ENCODE data around the gene NINJ2.

NINJ2 gene

DNA sequence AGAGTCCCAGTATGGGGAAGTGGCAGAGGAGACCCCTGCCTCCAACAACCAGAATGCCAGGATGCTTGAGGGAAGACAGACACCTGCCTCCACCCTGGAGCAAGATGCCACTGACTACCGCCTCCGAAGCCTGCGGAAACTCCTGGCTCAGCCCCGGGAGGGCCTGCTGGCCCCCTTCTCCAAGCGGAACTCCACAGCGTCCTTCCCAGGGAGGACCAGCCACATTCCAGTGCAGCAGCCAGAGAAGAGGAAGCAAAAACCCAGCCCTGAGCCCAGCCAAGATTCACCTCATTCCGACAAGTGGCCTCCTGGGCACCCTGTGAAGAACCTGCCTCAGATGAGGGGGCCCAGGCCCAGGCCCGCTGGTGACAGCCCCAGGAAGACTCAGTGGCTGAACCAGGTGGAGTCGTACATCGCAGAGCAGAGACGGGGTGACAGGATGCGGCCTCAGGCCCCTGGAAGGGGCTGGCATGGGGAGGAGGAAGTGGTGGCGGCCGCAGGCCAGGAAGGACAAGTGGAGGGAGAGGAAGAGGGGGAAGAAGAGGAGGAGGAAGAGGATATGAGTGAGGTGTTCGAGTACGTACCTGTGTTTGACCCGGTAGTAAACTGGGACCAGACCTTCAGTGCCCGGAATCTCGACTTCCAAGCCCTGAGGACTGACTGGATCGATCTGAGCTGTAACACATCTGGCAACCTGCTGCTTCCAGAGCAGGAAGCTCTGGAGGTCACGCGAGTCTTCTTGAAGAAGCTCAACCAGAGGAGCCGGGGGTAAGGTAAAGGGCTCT, 109.8 kb downstream of the NINJ2 start:
- no peaks in the 10 kb centered on the region for H3K36me3 Mint-ChIP-seq
- ATAC-seq: peak; percentile 48
- H3K27me3 Mint-ChIP-seq: peaks cover 45% of the 10 kb centered on the region
- peak overlapping the region; percentile 43 for H3K27ac Mint-ChIP-seq
- peak overlapping the region; percentile 73 for H3K4me3 Mint-ChIP-seq
- peaks cover 11% of the 10 kb centered on the region for H3K4me1 Mint-ChIP-seq
- H3K9me3 Mint-ChIP-seq: no peaks in the 10 kb centered on the region

GRCh38 chr12:552466-552865, 110.8 kb downstream of the NINJ2 start:
- H3K36me3 Mint-ChIP-seq: no peaks in the 10 kb centered on the region
- no peak overlapping the region for H3K4me3 Mint-ChIP-seq
- no peak for ATAC-seq
- peaks cover 11% of the 10 kb centered on the region for H3K4me1 Mint-ChIP-seq
- no peaks in the 10 kb centered on the region for H3K9me3 Mint-ChIP-seq
- peaks cover 53% of the 10 kb centered on the region for H3K27me3 Mint-ChIP-seq
- H3K27ac Mint-ChIP-seq: no peak overlapping the region

GRCh38 chr12:550473-551260, 112.6 kb downstream of the NINJ2 start:
- no peak overlapping the region for H3K27ac Mint-ChIP-seq
- no peaks in the 10 kb centered on the region for H3K36me3 Mint-ChIP-seq
- peaks cover 70% of the 10 kb centered on the region for H3K27me3 Mint-ChIP-seq
- ATAC-seq: no peak
- H3K4me3 Mint-ChIP-seq: no peak overlapping the region
- H3K4me1 Mint-ChIP-seq: peaks cover 23% of the 10 kb centered on the region
- no peaks in the 10 kb centered on the region for H3K9me3 Mint-ChIP-seq

GRCh38 chr12:549476-550082, 113.7 kb downstream of the NINJ2 start:
- peaks cover 23% of the 10 kb centered on the region for H3K4me1 Mint-ChIP-seq
- no peaks in the 10 kb centered on the region for H3K36me3 Mint-ChIP-seq
- no peak overlapping the region for H3K27ac Mint-ChIP-seq
- no peaks in the 10 kb centered on the region for H3K9me3 Mint-ChIP-seq
- ATAC-seq: no peak
- peaks cover 81% of the 10 kb centered on the region for H3K27me3 Mint-ChIP-seq
- H3K4me3 Mint-ChIP-seq: no peak overlapping the region

DNA sequence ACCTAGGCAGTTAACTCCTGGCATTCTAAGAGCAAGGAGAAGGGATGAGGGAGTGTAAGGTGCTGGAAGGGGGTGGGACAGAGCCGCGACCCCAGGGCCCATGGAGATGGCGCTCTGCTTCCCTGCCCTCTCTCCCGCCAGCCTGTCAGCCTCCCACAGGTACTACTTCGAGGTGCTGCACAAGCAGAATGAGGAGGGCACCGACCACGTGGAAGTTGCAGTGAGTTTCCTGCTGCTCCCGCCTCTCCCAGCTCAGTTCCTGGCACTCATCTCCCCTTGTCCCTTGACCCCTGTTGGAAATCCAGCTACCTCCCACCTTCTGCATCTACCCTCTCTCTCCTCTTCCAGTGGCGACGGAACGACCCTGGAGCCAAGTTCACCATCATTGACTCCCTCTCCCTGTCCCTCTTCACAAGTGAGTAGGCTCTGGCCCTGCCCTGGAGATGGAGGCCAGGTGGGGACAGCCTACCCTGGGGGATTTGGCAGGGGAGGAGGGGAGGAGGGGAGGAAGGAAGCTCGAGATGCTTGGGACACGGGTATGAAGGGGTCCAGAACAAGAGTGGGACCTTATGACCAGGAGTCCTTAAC, 115.3 kb downstream of the NINJ2 start:
- peaks cover 84% of the 10 kb centered on the region for H3K27me3 Mint-ChIP-seq
- H3K27ac Mint-ChIP-seq: no peak overlapping the region
- H3K36me3 Mint-ChIP-seq: no peaks in the 10 kb centered on the region
- no peaks in the 10 kb centered on the region for H3K9me3 Mint-ChIP-seq
- H3K4me1 Mint-ChIP-seq: peaks cover 13% of the 10 kb centered on the region
- no peak for ATAC-seq
- no peak overlapping the region for H3K4me3 Mint-ChIP-seq

- no peak overlapping the region for H3K4me3 Mint-ChIP-seq
- H3K4me1 Mint-ChIP-seq: peaks cover 12% of the 10 kb centered on the region
- no peak for ATAC-seq
- no peaks in the 10 kb centered on the region for H3K36me3 Mint-ChIP-seq
- H3K27me3 Mint-ChIP-seq: peaks cover 84% of the 10 kb centered on the region
- H3K9me3 Mint-ChIP-seq: no peaks in the 10 kb centered on the region
- H3K27ac Mint-ChIP-seq: no peak overlapping the region
These were observed 116.1 kb downstream of the NINJ2 start for GRCh38 chr12:546920-547845.

DNA sequence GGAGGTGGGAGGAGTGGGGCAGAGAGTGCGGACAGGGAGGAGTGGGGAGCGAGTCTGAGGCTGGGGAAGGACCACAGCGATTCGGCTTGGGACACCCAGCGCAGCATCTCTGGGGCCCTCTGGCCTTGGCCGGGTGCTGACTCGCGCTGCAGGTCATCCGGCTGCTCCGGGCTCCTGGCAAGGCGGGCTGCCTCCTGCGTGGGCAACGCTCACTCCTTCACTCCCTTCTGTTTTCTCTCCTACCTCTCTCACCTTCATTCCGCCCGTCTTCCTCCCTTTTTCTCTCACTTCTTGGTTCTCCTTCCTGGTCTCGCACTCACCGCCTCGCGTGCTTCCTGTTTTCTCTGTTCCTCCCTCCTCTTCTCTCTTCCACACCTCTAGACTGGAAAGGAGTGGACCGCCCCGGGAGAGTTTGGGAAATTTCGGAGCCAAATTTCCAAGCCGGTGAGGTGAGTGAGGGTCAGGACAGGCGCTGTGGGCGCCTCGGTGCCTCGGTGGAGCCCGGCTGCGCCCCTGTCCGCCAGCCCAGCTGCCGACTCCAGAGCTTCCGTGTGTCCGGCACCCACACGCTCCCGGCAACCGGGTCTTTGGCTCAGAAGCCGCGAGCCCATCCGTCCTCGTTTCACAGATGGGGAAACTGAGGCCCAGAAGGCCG, 116.9 kb downstream of the NINJ2 start:
- H3K4me1 Mint-ChIP-seq: peaks cover 12% of the 10 kb centered on the region
- peaks cover 81% of the 10 kb centered on the region for H3K27me3 Mint-ChIP-seq
- no peak overlapping the region for H3K4me3 Mint-ChIP-seq
- H3K9me3 Mint-ChIP-seq: no peaks in the 10 kb centered on the region
- no peak for ATAC-seq
- H3K36me3 Mint-ChIP-seq: no peaks in the 10 kb centered on the region
- H3K27ac Mint-ChIP-seq: no peak overlapping the region

DNA sequence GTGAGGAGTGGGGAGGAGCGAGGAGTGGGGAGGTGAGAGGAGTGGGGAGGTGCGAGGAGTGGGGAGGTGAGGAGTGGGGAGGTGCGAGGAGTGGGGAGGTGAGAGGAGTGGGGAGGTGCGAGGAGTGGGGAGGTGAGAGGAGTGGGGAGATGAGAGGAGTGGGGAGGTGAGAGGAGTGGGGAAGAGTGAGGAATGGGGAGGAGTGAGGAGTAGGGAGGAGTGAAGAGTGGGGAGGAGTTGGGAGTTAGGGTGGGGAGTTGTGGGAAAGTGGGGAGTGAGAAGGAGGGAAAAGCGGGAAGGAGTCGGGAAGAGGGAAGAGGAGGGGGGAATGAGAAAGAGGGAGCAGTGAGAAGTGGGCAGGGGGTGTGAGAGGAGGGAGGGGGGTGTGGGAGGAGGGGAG, 117.4 kb downstream of the NINJ2 start:
- ATAC-seq: no peak
- Mint-ChIP-seq H3K27me3 (peaks cover 76% of the 10 kb centered on the region), H3K4me1 (peaks cover 12% of the 10 kb centered on the region), H3K36me3 (no peaks in the 10 kb centered on the region), H3K9me3 (no peaks in the 10 kb centered on the region), H3K4me3 (no peak overlapping the region), H3K27ac (no peak overlapping the region)

- ATAC-seq: no peak
- H3K27me3 Mint-ChIP-seq: peaks cover 71% of the 10 kb centered on the region
- H3K4me1 Mint-ChIP-seq: peaks cover 12% of the 10 kb centered on the region
- H3K36me3 Mint-ChIP-seq: no peaks in the 10 kb centered on the region
- H3K4me3 Mint-ChIP-seq: no peak overlapping the region
- H3K9me3 Mint-ChIP-seq: no peaks in the 10 kb centered on the region
- H3K27ac Mint-ChIP-seq: no peak overlapping the region
These were observed 118.2 kb downstream of the NINJ2 start for GRCh38 chr12:544941-545635.

- Mint-ChIP-seq H3K36me3 (no peaks in the 10 kb centered on the region), H3K27ac (no peak overlapping the region), H3K9me3 (no peaks in the 10 kb centered on the region), H3K27me3 (peaks cover 67% of the 10 kb centered on the region), H3K4me1 (peaks cover 12% of the 10 kb centered on the region), H3K4me3 (no peak overlapping the region)
- ATAC-seq: no peak
These were observed 119.1 kb downstream of the NINJ2 start for GRCh38 chr12:544142-544541.

DNA sequence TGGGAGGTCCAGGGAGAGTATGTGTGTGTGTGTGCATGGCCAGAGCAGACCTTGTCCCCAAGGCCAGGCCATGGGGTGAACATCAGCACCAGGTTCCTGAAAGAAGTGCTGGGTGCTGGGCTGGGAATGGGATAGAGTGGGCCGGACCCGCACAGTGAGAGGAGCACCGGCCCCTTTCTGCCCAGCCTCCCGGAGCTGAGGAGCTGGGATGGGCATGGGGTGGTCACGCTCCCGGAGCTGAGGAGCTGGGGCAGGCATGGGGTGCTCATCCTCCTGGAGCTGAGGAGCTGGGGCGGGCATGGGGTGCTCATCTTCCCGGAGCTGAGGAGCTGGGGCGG, 120.2 kb downstream of the NINJ2 start:
- no peaks in the 10 kb centered on the region for H3K36me3 Mint-ChIP-seq
- no peak for ATAC-seq
- H3K9me3 Mint-ChIP-seq: no peaks in the 10 kb centered on the region
- peaks cover 12% of the 10 kb centered on the region for H3K4me1 Mint-ChIP-seq
- H3K27me3 Mint-ChIP-seq: peaks cover 67% of the 10 kb centered on the region
- no peak overlapping the region for H3K27ac Mint-ChIP-seq
- H3K4me3 Mint-ChIP-seq: no peak overlapping the region

DNA sequence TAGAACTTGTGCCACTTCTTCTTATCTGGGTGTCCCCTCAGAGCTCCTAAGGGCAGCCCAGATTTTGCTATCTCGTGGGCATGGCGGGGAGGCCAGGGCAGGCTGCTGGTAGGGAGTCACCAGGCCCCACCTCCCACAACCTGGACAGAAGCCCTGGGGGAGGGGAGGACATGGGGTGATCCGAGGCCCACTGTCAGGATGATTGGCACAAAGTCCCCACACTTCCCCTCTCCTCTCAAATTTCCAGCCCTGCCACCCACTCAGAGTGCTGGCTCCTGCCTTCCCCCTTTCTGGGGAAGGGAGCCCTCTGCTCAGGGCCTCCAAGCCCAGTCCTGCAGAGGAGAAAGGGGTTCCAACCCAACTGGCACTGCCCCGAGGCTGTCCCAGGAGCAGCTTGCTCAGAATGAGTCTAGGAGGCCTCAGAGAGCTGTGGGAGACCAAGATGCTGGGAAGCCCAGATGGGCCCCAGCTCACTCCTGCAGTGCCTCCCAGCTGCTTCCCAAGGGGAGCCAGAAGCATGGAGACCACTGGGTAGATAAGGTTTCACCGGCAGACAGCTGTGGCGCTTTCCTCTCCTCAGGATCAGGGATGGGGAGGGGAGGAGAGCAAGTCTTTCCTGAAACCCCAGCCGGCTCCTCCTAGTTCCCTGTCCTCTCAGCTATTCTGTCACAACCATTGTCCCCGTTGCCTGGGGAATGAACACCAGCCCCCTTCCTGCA, 120.7 kb downstream of the NINJ2 start:
- Mint-ChIP-seq H3K27me3 (peaks cover 62% of the 10 kb centered on the region), H3K9me3 (no peaks in the 10 kb centered on the region), H3K4me3 (no peak overlapping the region), H3K36me3 (no peaks in the 10 kb centered on the region), H3K27ac (no peak overlapping the region), H3K4me1 (peaks cover 12% of the 10 kb centered on the region)
- ATAC-seq: no peak

DNA sequence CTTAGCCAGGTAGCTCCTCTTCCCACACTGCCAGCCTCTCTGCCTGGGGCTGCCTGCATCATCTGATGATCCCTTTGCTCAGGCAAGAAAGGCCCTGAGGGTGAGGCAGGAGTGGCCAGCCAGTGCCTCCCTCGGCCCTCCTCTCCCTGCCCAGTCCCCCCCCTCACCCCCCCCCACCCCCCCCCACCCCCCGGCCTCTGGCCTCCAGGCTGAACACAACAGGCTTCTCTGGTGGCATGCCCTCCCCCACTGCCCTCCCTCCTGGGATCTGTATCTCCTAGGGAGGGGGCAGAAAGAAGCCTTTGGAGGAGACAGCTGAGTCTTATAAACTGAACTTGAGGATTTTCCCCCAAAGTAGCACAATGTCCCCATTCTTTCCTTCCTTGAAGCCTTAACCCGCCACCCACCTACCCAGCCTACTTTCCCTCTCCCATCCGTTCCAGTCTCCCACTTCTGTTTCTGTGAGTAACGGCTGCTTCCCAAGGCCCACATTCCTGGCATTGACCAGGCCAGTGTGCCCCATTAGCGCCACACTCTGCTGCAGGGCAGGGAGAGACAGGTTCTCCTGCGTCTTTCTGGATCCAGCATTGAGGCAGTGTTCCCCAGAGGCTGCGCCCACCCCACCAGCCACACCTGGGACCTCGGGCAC, 121.4 kb downstream of the NINJ2 start:
- H3K36me3 Mint-ChIP-seq: no peaks in the 10 kb centered on the region
- no peak for ATAC-seq
- no peak overlapping the region for H3K4me3 Mint-ChIP-seq
- H3K27ac Mint-ChIP-seq: no peak overlapping the region
- H3K9me3 Mint-ChIP-seq: no peaks in the 10 kb centered on the region
- H3K4me1 Mint-ChIP-seq: peaks cover 7% of the 10 kb centered on the region
- peaks cover 56% of the 10 kb centered on the region for H3K27me3 Mint-ChIP-seq

Data from stimulated activated memory B cell treated with anti-CD40 and anti-IgM and Interleukin-4, amounts not matched to agents 10 μg/mL and 1 μg/mL and 100 μg/mL, for 72 hours (primary cell).